ENCODE data around the gene MAZ.
"Not testable (repeated sequence)": the region's sequence is repeated elsewhere in the genome, so short reads cannot be mapped to it uniquely, and the experiment has no call there.

MAZ gene

GRCh38 chr16:29790183-29790948, 16.0 kb upstream of the MAZ start, which contains the start of gene KIF22:
Gene KIF22 (plus strand): TSS chr16:29790751. CDS start chr16:29790760, 9 bp downstream.
- Histone ChIP-seq H3K4me3 (ENCODE audit: low read length, poor library complexity, severe bottlenecking) (peak within 1 kb of the TSS; percentile 97), H3K4me1 (ENCODE audit: insufficient read depth, low read length, poor library complexity, severe bottlenecking) (peaks cover 39% of the 10 kb centered on the region), H3K4me2 (ENCODE audit: low read depth, low read length, poor library complexity, severe bottlenecking) (peak within 1 kb of the TSS; percentile 98), H3K9ac (ENCODE audit: low read depth, low read length, poor library complexity, severe bottlenecking) (peak within 1 kb of the TSS; percentile 97), H3K79me2 (ENCODE audit: insufficient read depth, low read length) (peaks cover 54% of the 10 kb centered on the region), H2AFZ (ENCODE audit: low read length) (peak within 1 kb of the TSS; percentile 89), H3K36me3 (ENCODE audit: insufficient read depth, low read length) (peaks cover 9% of the 10 kb centered on the region; the same call in 1 of the 2 replicates), H3K9me2 (replicated peaks; ENCODE audit: low read depth, low read length) (no peaks in the 10 kb centered on the region), H3K27me3 (ENCODE audit: insufficient read depth, low read length, poor library complexity, severe bottlenecking) (peaks cover 5% of the 10 kb centered on the region), H3F3A (ENCODE audit: low read depth) (no peaks in the 10 kb centered on the region), H3K9me3 (ENCODE audit: insufficient read depth, low read depth, low read length) (no peaks in the 10 kb centered on the region), H4K20me1 (ENCODE audit: insufficient read depth, low read length, poor library complexity, severe bottlenecking) (peaks cover 18% of the 10 kb centered on the region)
- TF ChIP-seq EZH2phosphoT487 (IDR thresholded peaks at IDR 0.05; ENCODE audit: borderline replicate concordance) (no peak), CTCF (conservative IDR thresholded peaks at IDR 0.05; ENCODE audit: low read length) (peak; percentile 72)

GRCh38 chr16:29790949-29791844, 15.1 kb upstream of the MAZ start:
- H3K4me1 ChIP-seq (ENCODE audit: insufficient read depth, low read length, poor library complexity, severe bottlenecking): peaks cover 42% of the 10 kb centered on the region
- no peaks in the 10 kb centered on the region for H3K9me3 ChIP-seq (ENCODE audit: insufficient read depth, low read depth, low read length)
- H3K9me2 ChIP-seq (replicated peaks; ENCODE audit: low read depth, low read length): no peaks in the 10 kb centered on the region
- peaks cover 15% of the 10 kb centered on the region; the same call in 1 of the 2 replicates for H3K36me3 ChIP-seq (ENCODE audit: insufficient read depth, low read length)
- H3K79me2 ChIP-seq (ENCODE audit: insufficient read depth, low read length): peaks cover 62% of the 10 kb centered on the region
- H4K20me1 ChIP-seq (ENCODE audit: insufficient read depth, low read length, poor library complexity, severe bottlenecking): peaks cover 21% of the 10 kb centered on the region
- no peak for TF ChIP-seq CTCF (conservative IDR thresholded peaks at IDR 0.05; ENCODE audit: low read length)
- H3K9ac ChIP-seq (ENCODE audit: low read depth, low read length, poor library complexity, severe bottlenecking): peak overlapping the region; percentile 97
- peaks cover 5% of the 10 kb centered on the region for H3K27me3 ChIP-seq (ENCODE audit: insufficient read depth, low read length, poor library complexity, severe bottlenecking)
- H3K4me2 ChIP-seq (ENCODE audit: low read depth, low read length, poor library complexity, severe bottlenecking): peak overlapping the region; percentile 98
- no peaks in the 10 kb centered on the region for H3F3A ChIP-seq (ENCODE audit: low read depth)
- peak overlapping the region; percentile 66 for H2AFZ ChIP-seq (ENCODE audit: low read length)
- peak overlapping the region; percentile 97 for H3K4me3 ChIP-seq (ENCODE audit: low read length, poor library complexity, severe bottlenecking)

GRCh38 chr16:29791845-29792807, 14.2 kb upstream of the MAZ start:
- peaks cover 5% of the 10 kb centered on the region for H3K27me3 ChIP-seq (ENCODE audit: insufficient read depth, low read length, poor library complexity, severe bottlenecking)
- no peaks in the 10 kb centered on the region for H3K9me2 ChIP-seq (replicated peaks; ENCODE audit: low read depth, low read length)
- peak overlapping the region; percentile 98 for H3K4me2 ChIP-seq (ENCODE audit: low read depth, low read length, poor library complexity, severe bottlenecking)
- no peaks in the 10 kb centered on the region for H3K9me3 ChIP-seq (ENCODE audit: insufficient read depth, low read depth, low read length)
- no peak for TF ChIP-seq CTCF (conservative IDR thresholded peaks at IDR 0.05; ENCODE audit: low read length)
- no peak for TF ChIP-seq EZH2phosphoT487 (IDR thresholded peaks at IDR 0.05; ENCODE audit: borderline replicate concordance)
- H3K4me3 ChIP-seq (ENCODE audit: low read length, poor library complexity, severe bottlenecking): peak overlapping the region; percentile 97
- H2AFZ ChIP-seq (ENCODE audit: low read length): no peak overlapping the region
- peaks cover 72% of the 10 kb centered on the region for H3K79me2 ChIP-seq (ENCODE audit: insufficient read depth, low read length)
- H3K9ac ChIP-seq (ENCODE audit: low read depth, low read length, poor library complexity, severe bottlenecking): peak overlapping the region; percentile 97
- H3K36me3 ChIP-seq (ENCODE audit: insufficient read depth, low read length): peaks cover 24% of the 10 kb centered on the region
- H4K20me1 ChIP-seq (ENCODE audit: insufficient read depth, low read length, poor library complexity, severe bottlenecking): peaks cover 21% of the 10 kb centered on the region
- no peaks in the 10 kb centered on the region for H3F3A ChIP-seq (ENCODE audit: low read depth)
- H3K4me1 ChIP-seq (ENCODE audit: insufficient read depth, low read length, poor library complexity, severe bottlenecking): peaks cover 42% of the 10 kb centered on the region

- H3K9me3 ChIP-seq (ENCODE audit: insufficient read depth, low read depth, low read length); H3F3A ChIP-seq (ENCODE audit: low read depth); H3K27me3 ChIP-seq (ENCODE audit: insufficient read depth, low read length, poor library complexity, severe bottlenecking); H2AFZ ChIP-seq (ENCODE audit: low read length); H3K9me2 ChIP-seq (replicated peaks; ENCODE audit: low read depth, low read length): not testable (repeated sequence)
- Histone ChIP-seq H3K79me2 (ENCODE audit: insufficient read depth, low read length) (peaks cover 82% of the 10 kb centered on the region), H3K4me3 (ENCODE audit: low read length, poor library complexity, severe bottlenecking) (peak overlapping the region; percentile 97), H3K4me1 (ENCODE audit: insufficient read depth, low read length, poor library complexity, severe bottlenecking) (peaks cover 42% of the 10 kb centered on the region), H3K4me2 (ENCODE audit: low read depth, low read length, poor library complexity, severe bottlenecking) (peak overlapping the region; percentile 98), H3K9ac (ENCODE audit: low read depth, low read length, poor library complexity, severe bottlenecking) (peak overlapping the region; percentile 97), H4K20me1 (ENCODE audit: insufficient read depth, low read length, poor library complexity, severe bottlenecking) (peaks cover 21% of the 10 kb centered on the region), H3K36me3 (ENCODE audit: insufficient read depth, low read length) (peaks cover 34% of the 10 kb centered on the region)
Observed at GRCh38 chr16:29793153-29793552, 13.2 kb upstream of the MAZ start.

Data from Loucy (cell line).